HG03175 (cell line): ENCODE data around the gene MFSD2A.
"Not testable (repeated sequence)": the region's sequence is repeated elsewhere in the genome, so short reads cannot be mapped to it uniquely, and the experiment has no call there.

Experiments
- ATAC-seq: cut with Tn5 transposase; IDR thresholded peaks from one replicate; pipeline ENCODE4 v1.9.1; 2021; ENCODE audit warnings: mild to moderate bottlenecking, moderate library complexity; ENCODE audit not compliant: unreplicated experiment

Gene MFSD2A

DNA sequence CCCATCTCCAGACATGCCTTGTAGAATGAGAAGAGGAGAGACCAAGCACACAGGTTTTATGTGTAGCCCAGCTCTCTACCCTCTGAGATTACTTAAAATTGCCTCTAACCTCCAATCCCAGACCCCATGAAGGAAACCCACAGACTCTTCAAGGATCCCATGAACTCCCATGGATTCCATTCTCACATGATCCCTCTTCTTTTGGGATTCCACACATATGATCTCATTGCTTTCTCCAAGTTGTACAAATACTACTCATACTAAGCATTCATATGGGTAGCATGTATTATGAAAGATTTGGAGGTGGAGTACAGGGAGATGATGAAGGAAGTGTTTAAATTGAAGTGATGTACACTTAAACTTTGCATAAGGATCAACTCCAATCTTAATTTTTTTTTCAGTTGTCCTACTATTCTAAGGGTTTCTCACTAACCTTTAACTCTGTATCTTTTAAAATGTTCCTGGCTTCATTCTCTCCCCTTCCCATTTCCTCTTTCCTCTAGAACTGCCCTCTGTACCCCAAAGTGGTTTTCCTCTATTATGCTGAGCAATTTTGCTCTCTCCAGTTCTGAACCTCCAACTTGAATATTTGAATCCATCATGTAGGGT, 41.6 kb downstream of the MFSD2A start:
- no peak for ATAC-seq

- ATAC-seq: no peak
Observed at GRCh38 chr1:40001456-40001855, 46.5 kb downstream of the MFSD2A start.

DNA sequence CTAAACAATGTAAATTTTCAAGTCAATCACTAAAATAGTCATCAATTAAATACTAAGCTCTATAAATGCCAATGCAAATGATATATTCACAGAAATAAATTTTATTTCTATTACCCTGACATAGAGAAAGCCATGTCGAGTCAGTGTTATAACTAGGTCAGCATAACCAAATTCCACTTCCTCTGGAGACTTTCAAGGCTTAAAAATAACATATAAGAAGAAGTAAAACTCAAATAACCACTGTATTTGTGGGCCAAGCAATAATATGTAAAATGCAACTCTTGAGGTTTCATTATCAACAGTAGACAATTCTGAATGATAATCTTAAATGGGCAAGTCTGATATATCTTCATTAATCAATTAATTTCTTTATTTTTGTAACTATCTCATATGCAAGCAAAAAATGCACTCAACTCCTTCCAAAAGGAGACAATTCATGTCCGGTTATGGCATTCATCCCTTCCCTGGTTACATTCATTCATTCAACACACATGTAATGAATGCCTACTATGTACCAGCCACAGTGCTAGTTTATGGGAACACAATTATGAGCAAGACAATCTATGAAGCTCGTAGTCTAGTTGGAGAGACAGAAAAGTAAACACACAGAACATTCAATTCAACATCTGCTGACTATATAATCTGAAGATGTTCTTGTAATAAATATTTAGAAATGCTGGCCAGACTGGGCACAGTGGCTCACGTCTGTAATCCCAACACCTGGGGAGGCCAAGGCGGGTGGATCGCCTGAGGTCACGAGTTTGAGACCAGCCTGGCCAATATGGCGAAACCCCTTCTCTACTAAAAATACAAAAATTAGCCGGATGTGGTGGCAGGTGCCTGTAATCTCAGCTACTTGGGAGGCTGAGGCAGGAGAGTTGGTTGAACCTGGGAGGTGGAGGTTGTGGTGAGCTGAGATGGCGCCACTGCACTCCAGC, 48.5 kb downstream of the MFSD2A start:
- no peak for ATAC-seq

GRCh38 chr1:40004857-40005256, 49.9 kb downstream of the MFSD2A start:
- no peak for ATAC-seq

DNA sequence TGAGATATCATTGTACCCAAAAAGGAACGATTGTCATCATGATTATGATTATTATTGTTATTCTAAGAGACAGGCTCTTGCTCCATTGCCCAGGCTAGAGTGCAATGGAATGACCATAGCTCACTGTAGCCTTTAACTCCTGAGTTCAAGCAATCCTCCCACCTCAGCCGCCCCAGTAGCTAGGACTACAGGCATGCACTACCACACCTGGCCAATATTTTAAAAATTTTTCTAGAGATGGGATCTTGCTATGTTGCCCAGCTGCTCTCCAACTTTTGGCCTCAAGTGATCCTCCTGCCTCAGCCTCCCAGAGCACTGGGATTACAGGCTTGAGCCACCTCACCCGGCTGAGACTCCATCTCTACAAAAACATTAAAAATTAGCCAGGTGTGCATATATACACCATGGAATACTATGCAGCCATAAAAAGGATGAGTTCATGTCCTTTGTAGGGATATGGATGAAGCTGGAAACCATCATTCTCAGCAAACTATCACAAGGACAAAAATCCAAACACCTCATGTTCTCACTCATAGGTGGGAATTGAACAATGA, 52.6 kb downstream of the MFSD2A start:
- ATAC-seq: not testable (repeated sequence)

DNA sequence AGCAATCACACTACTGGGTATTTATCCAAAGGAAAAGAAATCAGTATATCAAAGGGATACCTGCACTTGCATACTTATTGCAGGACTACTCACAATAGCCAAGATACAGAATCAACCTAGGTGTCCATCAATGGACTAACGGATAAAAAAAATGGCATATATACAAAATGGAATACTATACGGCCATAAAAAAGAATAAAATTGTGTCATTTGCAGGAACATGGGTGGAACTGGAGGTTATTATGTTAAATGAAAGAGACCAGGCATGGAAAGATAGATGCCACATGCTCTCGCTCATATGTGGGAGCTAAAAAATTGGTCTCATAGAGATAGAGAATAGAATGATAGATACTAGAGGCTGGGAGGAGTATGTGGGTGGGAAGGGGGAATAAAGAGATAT, 56.3 kb downstream of the MFSD2A start:
- no peak for ATAC-seq

DNA sequence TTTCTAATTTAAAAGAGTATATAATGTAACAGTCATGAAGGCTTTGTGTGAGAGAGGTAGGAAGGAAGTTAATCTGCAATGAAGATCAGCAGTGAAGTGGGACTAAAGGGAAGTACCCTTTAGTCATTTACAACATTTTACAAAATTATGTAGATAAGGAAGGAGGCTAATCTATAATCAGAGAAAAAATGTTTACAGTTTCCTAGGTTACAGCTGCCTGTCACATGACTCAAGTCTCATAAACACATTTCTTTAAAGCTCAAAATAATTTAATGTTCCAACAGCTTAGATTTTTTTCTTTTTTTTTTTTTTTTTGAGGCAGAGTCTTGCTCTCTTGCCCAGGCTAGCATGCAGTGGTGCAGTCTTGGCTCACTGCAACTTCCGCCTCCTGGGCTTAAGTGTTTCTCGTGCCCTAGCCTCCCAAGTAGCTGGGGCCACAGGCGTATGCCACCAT, 59.3 kb downstream of the MFSD2A start:
- ATAC-seq: no peak

GRCh38 chr1:40014812-40015594, 60.1 kb downstream of the MFSD2A start:
- ATAC-seq: no peak

DNA sequence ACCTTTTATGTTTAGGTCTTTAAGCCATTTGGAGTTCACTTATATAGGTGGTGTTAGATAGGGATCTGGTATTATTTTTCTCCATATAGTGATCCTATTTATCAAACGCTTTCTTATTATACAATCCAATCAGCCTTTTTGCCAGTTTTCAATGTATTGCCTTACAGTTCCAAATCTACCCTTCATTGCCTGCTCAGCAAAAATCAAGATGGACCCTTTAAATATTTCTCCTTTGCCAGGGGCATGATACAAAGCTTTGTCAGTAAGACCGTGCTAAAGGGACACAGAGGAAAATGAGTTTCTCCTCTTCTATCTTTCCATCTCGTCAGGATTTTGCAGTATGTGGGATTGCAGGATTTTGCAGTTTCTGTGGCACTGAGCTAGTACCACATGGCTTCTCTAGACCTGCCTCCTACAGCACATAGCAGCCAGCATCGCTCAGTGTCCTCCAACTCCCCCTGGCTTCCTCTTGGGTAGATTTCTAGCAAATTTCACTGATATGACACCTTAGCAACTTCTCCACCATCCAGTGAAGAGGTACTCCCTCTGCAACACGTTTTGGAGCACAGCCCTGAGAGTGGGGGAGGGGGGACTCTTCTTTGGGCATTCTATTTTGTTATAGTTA, 63.1 kb downstream of the MFSD2A start:
- no peak for ATAC-seq
